ENCODE data around the gene DOCK3.

DOCK3 gene

GRCh38 chr3:50807266-50807665, 132.5 kb downstream of the DOCK3 start:
- no peak for TF ChIP-seq CTCF (IDR thresholded peaks at IDR 0.05; ENCODE audit: low read depth, low read length)
- no peak for DNase-seq
- no peaks in the 10 kb centered on the region for H3K4me1 ChIP-seq
- no peaks in the 10 kb centered on the region for H3K27me3 ChIP-seq
- no peak overlapping the region for H3K4me3 ChIP-seq (ENCODE audit: low read depth, low read length)
- no peaks in the 10 kb centered on the region for H3K9me3 ChIP-seq
- no peaks in the 10 kb centered on the region for H3K36me3 ChIP-seq

DNA sequence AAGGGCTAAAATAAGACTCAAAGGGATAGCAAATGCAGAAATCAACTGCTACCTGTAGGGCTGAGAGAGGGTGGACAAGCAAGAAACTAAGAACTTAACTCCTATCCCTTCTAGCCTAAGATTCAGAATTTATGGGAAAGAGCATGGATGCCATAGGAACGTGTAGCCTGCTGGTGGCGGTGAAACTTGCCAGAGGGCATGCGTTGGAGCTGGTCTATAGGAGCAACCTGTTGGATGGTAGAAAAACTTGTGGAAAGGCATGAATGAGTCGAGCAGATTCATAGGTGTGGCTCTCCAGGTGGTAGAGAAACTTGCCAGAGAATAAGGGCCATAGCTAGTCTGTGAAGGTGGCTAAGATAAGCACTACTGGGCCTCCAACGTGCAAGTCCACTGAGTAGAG, 137.2 kb downstream of the DOCK3 start:
- no peak for TF ChIP-seq CTCF (IDR thresholded peaks at IDR 0.05; ENCODE audit: low read depth, low read length)
- Histone ChIP-seq H3K9me3 (no peaks in the 10 kb centered on the region), H3K36me3 (no peaks in the 10 kb centered on the region), H3K4me1 (no peaks in the 10 kb centered on the region), H3K27me3 (no peaks in the 10 kb centered on the region), H3K4me3 (ENCODE audit: low read depth, low read length) (no peak overlapping the region)
- no peak for DNase-seq

DNA sequence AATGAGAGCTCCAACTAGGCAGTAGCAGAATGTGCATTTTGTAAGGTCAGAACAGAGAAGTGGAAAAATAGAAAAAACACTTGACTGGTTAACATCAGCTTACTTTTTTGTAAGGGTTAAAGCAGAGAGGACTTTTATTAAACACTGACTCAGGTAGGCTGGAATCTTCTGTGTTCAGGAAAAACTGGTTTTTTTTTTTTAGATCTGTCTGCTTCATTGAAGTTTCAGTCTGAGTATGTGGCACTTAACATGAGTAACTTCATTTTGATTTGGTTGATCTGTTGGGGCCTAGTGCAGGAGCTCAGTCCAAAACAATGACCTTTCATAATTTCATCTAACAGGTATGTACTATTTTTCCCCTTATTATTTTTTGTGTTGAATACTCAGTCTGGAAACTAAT, 141.1 kb downstream of the DOCK3 start:
- H3K27me3 ChIP-seq, result no peaks in the 10 kb centered on the region
- no peak for TF ChIP-seq CTCF (IDR thresholded peaks at IDR 0.05; ENCODE audit: low read depth, low read length)
- no peak overlapping the region for H3K4me3 ChIP-seq (ENCODE audit: low read depth, low read length)
- no peak for DNase-seq
- no peaks in the 10 kb centered on the region for H3K4me1 ChIP-seq
- no peaks in the 10 kb centered on the region for H3K36me3 ChIP-seq
- no peaks in the 10 kb centered on the region for H3K9me3 ChIP-seq

DNA sequence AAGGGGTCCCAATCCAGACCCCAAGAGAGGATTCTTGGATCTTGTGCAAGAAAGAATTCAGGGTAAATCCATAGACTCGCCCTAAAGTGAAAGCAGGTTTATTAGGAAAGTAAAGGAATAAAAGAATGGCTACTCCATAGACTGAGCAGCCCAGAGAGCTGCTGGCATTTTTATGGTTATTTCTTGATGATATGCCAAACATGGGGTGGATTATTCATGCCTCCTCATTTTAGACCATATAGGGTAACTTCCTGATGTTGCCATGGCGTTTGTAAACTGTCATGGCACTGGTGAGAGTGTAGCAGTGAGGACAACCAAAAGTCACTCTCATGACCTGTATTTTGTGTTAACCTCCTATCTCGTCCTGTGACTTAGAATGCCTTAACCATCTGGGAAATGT, 142.2 kb downstream of the DOCK3 start:
- H3K36me3 ChIP-seq, result no peaks in the 10 kb centered on the region
- H3K4me1 ChIP-seq, result no peaks in the 10 kb centered on the region
- no peaks in the 10 kb centered on the region for H3K27me3 ChIP-seq
- no peak overlapping the region for H3K4me3 ChIP-seq (ENCODE audit: low read depth, low read length)
- H3K9me3 ChIP-seq, result no peaks in the 10 kb centered on the region
- no peak for DNase-seq
- no peak for TF ChIP-seq CTCF (IDR thresholded peaks at IDR 0.05; ENCODE audit: low read depth, low read length)

- no peaks in the 10 kb centered on the region for H3K36me3 ChIP-seq
- no peaks in the 10 kb centered on the region for H3K4me1 ChIP-seq
- TF ChIP-seq CTCF (IDR thresholded peaks at IDR 0.05; ENCODE audit: low read depth, low read length), result no peak
- DNase-seq, result no peak
- no peak overlapping the region for H3K4me3 ChIP-seq (ENCODE audit: low read depth, low read length)
- no peaks in the 10 kb centered on the region for H3K27me3 ChIP-seq
- no peaks in the 10 kb centered on the region for H3K9me3 ChIP-seq
Measured at GRCh38 chr3:50817756-50818529, 143.2 kb downstream of the DOCK3 start.

GRCh38 chr3:50819882-50820281, 145.2 kb downstream of the DOCK3 start:
- H3K9me3 ChIP-seq, result no peaks in the 10 kb centered on the region
- no peak overlapping the region for H3K4me3 ChIP-seq (ENCODE audit: low read depth, low read length)
- no peak for DNase-seq
- H3K27me3 ChIP-seq, result no peaks in the 10 kb centered on the region
- no peaks in the 10 kb centered on the region for H3K36me3 ChIP-seq
- TF ChIP-seq CTCF (IDR thresholded peaks at IDR 0.05; ENCODE audit: low read depth, low read length), result no peak
- no peaks in the 10 kb centered on the region for H3K4me1 ChIP-seq
